GM12892 (cell line): Measurements from ENCODE around the gene TNRC6C.

ENCODE experiments used
- POLR2A ChIP-seq: IDR thresholded peaks from 2 replicates; pipeline ENCODE4 v1.6.1; 2011; ENCODE audit warnings: low read depth, low read length, control low read depth
- POLR2AphosphoS5 ChIP-seq: IDR thresholded peaks from 2 replicates; pipeline ENCODE4 v1.6.1; 2011; ENCODE audit warnings: low read depth, low read length, control low read depth
- TAF1 ChIP-seq: IDR thresholded peaks from 2 replicates; pipeline ENCODE4 v1.6.1; 2011; ENCODE audit warnings: low read depth, mild to moderate bottlenecking, control low read depth, low read length, borderline replicate concordance

DNA sequence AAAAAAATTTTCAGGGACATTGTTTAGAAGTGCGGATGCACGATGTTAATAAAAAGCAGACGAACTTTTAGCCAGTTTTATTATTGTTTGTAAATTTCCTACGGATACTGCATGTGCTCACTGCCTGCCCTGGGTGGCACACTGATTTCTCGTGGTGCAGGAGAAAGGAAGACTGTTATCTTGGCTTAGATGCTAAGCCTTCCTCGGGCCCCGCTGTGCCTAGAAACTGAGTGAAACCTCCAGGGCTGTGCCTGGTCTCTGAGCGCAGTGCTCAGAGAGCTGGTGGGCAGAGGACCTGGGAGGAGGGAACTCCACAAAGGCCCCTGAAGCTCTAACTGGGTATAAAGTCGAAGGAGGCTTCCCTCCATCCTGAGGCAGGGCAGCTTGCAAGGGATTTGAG is 35.4 kb upstream of the TNRC6C start:
- TF ChIP-seq POLR2A (no peak), TAF1 (no peak), POLR2AphosphoS5 (no peak)
